DND-41 (cell line): ENCODE measurements around the gene RHOB.
"Not testable (repeated sequence)": the region's sequence is repeated elsewhere in the genome, so short reads cannot be mapped to it uniquely, and the experiment has no call there.

Experiments
- CTCF ChIP-seq: IDR thresholded peaks from 2 replicates; pipeline ENCODE4 v1.5.1; 2012; ENCODE audit warnings: borderline replicate concordance, low read length, moderate library complexity, mild to moderate bottlenecking; ENCODE audit not compliant: poor library complexity, severe bottlenecking; ENCODE audit errors: extremely low read depth
- EZH2 ChIP-seq: IDR thresholded peaks from 3 replicates; pipeline ENCODE4 v1.6.1; 2012; ENCODE audit warnings: borderline replicate concordance, low read depth, mild to moderate bottlenecking, moderate library complexity, low read length, inconsistent platforms; ENCODE audit not compliant: severe bottlenecking

- TF ChIP-seq CTCF, EZH2: not testable (repeated sequence)
Measured at GRCh38 chr2:20493095-20493494, 46.2 kb downstream of the RHOB start.
